HG02642 (cell line): ENCODE results near the gene BRSK1.
A peak's percentile ranks its signal among the peaks of the same experiment; 100 is the strongest.

Experiments
- ATAC-seq: cut with Tn5 transposase; IDR thresholded peaks from one replicate; pipeline ENCODE4 v1.9.1; 2021; ENCODE audit warnings: mild to moderate bottlenecking; ENCODE audit not compliant: unreplicated experiment, poor library complexity

BRSK1 gene

DNA sequence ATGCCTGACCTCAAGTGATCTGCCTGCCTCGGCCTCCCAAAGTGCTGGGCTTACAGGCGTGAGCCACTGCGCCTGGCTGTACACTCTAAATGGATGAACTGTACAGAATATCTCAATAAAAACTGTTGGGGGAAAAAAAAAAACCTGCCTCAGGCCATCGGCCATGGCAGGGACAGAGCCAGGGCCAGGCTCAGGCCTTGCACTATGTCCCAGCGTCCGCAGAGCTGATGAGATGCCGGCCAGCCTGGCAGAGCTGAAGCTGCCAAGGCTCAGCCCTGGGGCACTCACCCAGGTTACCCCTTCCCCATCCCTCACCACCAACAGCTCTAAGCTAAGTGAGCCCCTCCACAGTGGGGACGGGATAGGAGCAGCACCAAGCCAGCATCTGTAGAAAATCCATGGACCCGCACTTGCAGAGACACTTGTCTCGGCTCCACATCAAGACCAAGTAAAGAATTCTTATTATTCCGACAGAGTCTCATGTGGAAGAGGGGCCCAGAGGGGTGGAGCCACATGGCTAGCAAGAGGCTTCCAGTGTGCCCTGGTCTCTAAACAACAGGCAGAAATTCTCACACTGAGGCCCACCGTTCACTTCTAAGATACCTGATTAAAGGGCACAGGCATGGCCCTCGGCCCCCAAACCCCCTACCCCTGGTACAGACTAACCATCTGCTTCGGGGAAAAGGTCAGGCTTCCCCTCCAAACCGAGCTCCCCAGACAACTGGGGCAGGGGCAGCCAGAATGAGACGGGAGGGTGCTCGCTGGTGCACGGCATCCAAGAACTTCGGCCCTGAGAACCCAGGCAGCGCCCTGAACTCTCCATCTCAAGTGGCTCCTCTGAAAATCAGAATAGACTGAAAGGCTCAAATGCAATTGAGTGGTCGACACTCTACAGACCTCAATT lies 30.8 kb upstream of the BRSK1 start:
- ATAC-seq, result no peak

DNA sequence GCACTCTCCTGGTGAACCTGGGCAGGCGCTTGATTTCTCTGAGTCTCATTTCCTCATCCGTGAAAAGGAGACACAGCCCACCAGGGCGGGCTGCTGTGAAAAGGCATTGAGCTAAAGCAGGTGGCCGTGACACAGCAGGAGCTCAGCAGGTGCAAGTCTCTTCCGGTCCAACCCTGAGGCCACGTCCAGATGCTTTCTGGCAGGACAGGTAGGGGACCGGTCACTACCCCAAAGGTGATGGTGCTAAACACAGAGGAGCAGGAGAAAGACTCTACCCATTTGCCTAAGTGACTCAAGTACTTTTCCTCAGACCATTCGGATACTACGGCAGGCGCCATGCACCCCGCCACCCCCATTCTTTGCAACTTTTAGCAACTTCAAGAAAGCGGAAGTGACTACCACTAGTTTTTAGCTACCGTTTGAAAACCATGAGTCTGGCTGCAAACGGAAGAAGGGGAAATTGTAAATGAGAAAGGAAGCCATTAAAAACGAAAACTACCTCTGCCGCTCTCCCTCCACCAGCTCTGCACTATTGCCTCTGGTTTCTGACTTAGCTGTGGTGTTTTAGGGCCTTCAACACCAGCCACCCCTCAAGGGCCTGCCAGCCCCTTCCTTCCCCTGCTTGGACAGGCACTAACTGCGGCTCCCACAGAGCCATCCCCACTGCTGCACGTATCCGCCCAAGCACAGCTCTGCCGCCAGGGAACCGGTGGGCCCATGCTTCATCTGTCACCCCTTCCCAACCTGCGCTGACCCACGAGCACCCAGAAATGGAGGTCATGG lies 29.8 kb upstream of the BRSK1 start:
- ATAC-seq, result peak; percentile 35

DNA sequence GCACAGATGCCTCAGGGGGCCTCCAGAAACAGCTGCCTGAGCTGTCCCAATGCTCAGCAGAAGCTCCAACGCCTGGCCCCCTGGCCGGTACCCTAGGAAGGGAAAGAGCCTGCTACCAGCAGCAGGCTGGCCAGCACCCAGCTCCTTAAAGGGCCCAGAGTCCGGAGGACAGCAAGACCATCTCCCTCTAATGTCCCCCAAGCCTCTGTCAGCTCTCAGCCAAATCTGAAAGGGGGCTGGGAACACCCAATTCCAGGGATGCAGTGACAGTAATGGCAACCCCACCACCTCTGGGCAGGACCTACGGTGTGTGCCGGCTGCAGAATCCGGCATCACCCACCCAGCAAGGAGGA lies 29.2 kb upstream of the BRSK1 start:
- no peak for ATAC-seq

DNA sequence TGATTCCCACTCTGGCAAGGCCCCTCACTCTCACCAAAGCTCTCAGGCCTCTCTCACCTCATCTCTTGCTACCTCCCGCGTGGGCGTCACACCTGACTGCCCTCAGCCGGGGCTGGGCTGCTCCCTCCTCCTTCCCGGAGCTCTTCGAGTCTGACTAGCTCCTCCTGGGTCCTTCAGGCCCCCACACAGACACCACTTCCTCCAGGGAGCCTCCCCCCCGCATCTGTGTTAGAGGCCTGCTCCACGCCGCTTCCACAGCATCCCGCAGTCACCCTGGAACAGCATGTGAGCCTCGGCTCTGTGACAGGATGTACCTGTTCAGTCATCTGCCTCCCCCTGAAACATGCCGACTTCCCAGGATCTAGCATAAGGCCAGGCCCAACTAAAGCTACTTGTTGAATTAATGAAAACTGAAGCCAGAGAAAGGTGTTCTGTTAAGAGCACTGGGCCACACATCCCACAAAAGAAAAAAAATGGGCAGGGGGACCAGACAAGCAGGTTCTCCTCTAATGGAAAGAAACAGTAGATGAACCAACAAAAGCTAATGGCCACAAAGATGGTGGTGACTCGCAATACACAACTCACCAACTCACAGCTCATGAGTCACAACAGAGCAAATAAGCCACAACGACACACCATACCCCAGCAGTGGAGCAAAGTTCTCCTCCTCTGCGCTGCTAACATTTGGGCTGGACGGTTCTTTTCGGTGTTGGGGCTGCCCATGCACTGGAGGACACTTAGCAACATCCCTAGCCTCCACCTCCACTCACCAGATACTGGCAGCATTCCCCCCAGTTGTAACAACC lies 28.0 kb upstream of the BRSK1 start:
- ATAC-seq, result no peak

DNA sequence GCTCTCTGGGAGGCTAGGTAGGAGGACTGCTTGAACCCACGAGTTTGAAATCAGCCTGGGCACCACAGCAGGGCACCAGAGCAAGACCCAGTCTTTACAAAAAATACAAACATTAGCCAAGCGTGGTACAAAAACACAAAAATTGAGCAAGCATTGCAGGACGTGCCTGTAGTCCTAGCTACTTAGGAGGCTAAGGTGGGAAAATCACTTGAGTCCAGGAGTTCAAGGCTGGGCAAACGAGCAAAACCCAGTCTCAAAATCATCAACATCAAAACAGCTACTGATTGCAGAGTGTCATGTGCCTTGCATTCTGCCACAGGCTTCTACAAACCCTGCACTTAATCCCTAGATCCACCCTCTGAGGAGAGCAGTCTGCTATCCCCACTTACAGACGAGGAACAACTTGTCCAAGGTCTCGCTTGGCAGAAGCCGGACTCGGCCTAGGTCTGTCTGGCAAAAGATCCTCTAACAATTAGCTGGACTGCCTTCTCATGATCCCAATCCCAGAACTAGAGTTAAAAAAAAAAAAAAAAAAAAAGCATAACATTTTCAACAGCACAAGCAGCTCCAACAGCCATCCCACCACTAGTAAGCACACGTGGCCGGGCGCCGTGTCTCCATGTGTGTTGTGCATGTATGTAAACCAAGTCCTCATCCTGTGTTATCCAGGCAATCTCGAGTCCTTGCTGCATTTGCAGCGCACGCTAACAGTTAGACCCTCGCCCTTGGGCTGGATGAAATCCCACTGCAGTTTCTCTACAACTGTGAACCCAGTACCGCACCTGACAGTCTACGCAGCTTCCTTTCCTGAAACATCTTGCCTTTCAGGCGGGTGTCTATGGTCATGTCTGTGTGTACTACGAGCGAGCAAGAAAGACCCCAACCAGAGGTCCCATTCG lies 27.0 kb upstream of the BRSK1 start:
- ATAC-seq, result no peak

DNA sequence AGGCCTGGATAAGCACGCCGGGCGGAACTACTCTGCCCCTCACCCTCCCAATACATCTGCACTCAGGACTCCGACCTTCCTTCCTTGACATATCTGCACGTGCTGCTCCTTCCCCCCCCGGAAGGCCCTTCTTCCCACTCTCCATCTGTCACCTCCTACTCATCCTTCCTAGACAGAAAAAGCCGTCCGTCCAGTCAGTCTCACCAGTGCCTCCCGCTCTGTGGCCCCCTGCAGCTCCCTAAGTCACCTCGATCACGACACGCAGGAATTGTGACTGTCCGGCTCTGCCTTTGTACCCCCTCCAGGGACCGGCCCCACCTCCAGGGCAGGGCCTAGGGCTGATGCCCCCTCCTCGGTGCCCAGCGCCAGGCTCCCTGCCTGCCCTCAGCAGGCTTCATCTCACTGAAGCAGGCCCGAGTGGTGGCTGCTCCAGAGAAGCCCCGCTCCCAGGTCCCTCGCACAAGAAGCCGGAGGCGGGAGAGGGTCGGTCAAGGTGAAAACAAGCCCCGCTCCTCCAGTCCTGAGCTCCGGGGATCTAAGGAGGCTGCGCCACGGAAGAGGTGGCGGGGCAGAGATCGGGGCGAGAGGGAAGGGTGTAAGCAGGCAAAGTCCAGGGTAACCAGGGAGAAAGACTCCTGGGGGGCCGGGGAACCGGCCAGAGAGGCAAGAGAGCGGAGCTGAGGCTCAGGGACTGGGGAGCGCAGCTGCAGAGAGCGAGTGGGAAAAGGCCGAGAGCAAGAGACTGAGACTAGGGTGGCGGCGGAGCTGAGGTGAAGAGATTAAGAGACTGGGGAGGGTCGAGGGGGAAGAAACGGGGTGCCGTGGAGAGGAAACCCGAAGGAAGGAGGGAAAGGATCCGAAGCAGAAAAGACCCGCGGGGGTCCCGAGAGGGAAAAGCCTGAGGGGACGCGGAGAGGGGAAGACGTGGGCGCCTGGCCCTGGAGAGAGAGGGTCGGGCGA lies 26.1 kb upstream of the BRSK1 start:
- no peak for ATAC-seq

DNA sequence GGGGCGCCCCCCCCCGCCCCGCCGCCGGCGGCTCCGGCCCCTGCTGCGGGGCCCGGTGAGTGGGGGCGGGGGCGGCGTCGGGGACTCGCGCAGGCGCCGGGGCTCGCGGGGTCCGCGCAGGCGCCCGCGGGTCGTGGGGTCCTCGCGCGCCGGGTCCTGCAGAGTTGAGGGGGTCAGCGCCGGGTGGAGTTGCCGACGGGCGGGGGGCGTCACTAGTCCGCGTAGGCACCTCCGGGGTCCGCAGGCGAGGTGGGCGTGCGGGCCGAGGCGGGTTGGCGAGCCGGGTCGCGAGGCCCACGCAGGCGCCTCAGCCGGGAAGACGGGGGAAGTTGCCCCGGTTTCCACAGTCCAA lies 25.3 kb upstream of the BRSK1 start:
- ATAC-seq, result peak; percentile 21

DNA sequence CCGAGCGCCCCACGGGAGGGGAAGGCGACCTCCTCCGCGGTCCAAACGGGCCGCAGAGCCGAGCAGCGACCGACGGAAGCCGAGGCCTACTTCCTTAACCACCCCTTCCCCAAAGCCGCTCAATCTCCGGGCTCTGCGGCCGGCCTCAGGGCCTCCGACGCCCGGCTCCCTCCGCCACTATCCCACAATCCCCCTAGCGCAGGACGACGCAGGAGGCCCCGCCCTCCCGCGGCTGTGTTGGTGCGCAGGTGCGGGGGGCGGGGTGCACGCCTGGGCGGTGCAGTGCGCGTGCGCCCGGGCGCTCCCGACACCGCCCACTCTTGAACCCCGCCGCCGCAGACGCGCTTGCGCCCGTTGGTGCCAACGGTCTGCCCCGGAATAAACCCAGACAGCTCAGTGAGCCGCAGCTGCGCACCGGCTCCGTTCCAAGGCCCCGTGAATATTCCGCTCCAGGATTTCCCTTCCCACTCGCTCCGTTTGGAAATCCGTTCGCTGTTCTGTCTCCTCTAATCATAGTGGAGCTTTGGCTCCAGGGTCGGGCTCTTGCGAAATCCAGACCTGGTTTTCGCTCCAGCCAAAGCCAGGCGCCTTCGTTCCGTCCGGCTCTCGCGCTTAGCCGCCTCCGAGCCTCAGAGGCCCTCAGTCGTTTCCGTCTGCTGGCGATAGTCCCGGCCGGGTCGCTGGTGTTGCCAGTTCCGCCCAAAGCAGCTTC lies 24.8 kb upstream of the BRSK1 start, which contains the start of gene PPP6R1:
PPP6R1 (minus strand) TSS at position 190 of the 712 bp plus-strand sequence. CDS start 11,914 bp downstream, outside the sequence.
- peak; percentile 70 for ATAC-seq

DNA sequence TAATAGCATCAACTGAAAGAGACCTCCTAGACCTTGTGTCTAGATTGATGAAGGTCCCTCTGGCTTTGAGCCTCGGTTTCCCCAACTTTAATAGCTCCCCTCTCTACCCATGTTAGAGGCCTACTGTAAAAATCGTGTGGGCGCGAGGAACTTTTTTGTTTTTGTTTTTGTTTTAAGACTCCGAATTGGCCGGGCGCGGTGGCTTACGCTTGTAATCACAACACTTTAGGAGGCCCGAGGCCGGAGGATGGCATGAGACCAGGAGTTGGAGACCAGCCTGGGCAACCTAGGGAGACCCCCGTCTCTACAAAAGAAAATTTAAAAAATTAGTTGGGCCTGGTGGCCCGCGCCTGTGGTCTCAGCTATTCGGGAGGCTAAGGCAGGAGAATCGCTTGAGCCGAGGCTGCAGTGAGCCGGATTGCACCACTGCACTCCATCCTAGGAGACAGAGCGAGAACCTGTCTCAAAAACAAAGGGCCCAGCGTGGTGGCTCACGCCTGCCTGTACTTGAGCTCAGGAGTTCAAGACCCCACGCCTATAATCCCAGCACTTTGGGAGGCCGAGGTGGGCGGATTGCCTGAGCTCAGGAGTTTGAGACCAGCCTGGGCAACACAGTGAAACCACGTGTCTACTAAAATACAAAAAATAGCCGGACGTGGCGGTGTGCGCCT lies 24.1 kb upstream of the BRSK1 start:
- ATAC-seq, result no peak

DNA sequence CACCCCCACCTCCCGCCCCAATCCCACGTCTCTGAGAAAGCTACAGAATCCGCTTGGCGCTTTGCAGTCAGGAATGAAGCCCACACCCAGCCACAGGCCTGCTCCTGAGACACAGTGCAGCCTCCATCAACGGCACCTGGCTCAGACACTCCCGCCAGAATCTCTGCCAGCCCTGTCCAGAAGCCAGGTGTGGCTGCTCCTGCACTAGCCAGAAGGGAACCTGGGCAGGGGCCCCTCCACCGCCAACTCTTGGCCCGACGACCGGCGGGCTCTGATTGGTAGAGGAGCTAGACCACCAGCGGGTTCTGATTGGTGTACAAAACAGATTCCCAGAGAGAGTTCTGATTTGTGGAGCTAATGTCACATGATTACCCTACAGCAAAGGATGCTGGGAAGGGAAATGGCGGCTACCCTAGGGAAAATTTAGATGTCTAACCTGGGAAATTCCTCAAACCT lies 22.1 kb upstream of the BRSK1 start:
- ATAC-seq, result no peak

DNA sequence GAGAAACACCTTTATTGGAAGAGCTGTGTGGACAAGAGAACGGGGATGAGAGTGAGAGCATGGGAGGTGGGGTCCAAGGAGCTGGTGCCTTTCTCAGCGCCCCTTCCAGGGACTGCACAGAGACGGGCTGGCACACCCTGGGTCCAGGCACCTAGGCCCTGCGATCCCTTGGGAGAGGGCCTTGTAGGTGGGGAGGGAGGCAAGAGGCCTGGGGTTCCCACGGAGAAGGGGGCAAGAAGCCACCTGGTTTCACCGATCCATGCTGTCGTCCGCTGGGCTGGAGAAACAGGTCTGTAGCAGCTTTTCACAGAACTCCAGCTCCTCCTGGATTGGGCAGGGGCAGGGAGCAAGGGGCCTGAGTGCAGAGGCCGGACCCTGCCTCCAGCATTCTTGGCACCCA lies 21.4 kb upstream of the BRSK1 start:
- ATAC-seq, result no peak

DNA sequence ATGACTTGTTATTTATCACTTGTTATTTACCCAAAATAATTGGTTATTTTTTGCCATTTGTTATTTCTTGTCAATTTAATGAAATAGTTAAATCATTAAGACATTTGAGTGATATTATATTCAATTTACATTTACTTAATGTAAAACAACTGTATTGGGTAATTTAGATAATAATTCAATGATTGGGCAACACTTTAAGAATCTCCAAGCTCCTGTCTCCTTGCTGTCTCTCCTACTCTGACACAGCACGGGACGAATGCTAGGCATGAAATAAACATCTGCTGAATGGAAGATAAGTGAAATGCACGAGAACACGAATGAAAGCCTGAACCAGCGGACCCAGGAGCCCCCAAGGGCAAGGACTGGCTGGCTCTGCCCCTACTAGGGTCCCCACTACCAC lies 19.3 kb upstream of the BRSK1 start:
- no peak for ATAC-seq

DNA sequence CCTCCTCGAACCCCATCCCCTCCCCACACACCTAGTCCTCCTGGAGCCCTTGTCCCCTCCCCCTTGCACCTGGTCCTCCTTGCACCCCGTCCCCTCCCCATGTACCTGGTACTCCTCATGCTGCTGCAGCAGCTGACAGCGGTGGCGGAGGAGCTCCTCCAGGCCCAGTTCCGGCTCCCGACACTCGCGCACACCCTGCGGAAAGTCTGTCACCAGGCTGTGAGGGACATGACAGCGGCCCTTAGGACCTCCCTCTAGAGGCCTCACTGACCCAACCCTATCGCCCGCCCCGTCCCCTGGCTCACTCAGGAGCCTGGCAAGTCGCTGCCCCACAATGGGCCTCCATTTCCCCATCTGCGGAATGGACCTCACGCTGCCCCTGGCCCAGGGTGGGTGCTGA lies 18.6 kb upstream of the BRSK1 start:
- no peak for ATAC-seq

DNA sequence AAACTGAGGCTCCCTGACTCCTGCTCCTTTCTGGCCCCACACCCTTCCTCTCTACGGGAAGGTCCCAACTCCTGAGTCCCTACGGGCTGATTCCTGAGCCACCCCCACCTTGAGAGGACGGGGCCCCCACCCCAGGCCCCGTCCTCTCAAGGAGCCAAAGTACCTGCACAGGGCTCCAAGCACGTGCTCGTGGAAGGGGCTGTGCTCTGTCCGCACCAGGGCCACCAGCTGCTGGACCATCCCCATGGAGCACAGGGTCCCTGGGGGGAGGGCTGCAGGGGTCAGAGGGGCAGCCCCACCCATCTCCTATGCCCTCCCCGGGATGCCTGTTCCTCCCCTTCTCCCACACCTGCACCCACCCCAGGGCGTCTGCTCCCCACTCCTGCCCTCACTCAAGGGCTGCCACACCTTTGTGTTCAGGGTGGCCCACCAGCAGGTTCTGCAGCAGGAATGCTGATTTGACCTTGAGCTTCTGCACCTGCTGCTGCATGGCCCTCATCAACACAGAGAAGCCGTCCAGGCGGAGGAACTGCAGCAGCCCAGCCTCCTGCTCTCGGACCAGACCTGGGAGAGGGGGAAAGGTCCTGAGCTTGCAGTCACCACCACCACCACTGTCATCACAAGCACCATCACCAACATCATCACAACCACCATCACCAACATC lies 17.9 kb upstream of the BRSK1 start:
- ATAC-seq, result no peak

DNA sequence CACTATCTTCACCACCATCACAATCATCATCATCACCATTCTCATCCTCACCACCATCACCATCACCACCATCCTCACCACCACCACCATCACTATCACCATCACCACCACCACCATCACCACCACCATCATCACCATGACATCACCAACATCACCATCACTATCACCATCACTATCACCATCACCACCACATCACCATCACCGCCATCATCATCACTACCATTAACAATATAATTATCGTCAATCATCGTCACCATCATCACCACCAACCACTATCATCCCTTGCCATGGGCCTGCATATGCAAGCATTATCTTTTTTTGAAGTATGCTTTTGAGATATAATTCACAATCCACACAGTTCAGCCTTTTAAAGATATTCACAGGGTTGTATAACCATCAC lies 17.4 kb upstream of the BRSK1 start:
- no peak for ATAC-seq

DNA sequence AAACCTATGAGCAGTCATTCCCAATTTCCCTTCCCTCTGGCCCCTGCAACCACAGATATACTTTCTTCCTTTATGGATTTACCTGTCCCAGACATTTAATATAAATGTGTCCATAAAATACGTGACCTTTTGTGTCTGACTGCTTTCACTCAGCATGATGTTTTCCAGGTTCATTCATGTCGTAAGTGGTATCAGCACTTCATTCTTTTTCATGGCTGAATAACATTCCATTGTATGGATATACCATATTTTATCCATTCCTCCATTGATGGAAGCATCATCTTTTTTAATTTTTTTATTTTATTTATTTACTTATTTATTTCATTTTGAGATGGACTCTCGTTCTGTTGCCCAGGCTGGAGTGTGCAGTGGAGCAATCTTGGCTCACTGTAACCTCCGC lies 17.0 kb upstream of the BRSK1 start:
- no peak for ATAC-seq

DNA sequence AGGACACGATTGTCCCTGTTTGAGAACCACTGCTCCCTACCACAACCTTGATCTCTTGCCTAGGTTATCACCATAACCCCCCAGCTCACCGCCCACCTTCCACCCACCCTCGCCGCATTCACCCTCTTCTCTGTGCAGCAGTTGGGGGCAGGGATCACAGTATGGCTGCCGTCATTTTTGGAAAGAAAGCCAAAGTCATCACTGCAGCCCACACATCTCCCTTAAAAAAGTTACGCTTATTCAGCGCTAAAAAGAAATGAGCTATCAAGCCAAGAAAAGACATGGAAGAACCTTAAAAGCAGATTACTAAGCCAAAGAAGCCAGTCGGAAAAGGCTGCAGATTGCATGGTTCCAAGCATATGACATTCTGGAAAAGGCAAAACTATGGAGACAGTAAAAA lies 14.5 kb upstream of the BRSK1 start:
- no peak for ATAC-seq
